Glutamatergic neuron (in vitro differentiated cells): Measurements from ENCODE around the gene SERINC4. TPM values are rescaled to one million over a fixed set of nuclear protein-coding genes. Genes with fewer than 3 reads are reported as not detected.

Experiments used
- DNase-seq: peaks from one replicate; pipeline ENCODE4 v3.0.0; 2022
- H3K27ac Mint-ChIP-seq: one replicate; pipeline ENCODE4 v1.8.0; 2020; ENCODE audit warnings: mild to moderate bottlenecking, mixed read lengths, inconsistent platforms; ENCODE audit not compliant: unreplicated experiment
- H3K27me3 Mint-ChIP-seq: one replicate; pipeline ENCODE4 v1.8.0; 2020; ENCODE audit warnings: mild to moderate bottlenecking, moderate library complexity, mixed read lengths, inconsistent platforms; ENCODE audit not compliant: unreplicated experiment
- H3K36me3 Mint-ChIP-seq: one replicate; pipeline ENCODE4 v1.8.0; 2020; ENCODE audit warnings: mild to moderate bottlenecking, mixed read lengths, inconsistent platforms; ENCODE audit not compliant: unreplicated experiment
- H3K4me1 Mint-ChIP-seq: one replicate; pipeline ENCODE4 v1.8.0; 2020; ENCODE audit warnings: mild to moderate bottlenecking, low read depth, mixed read lengths, inconsistent platforms; ENCODE audit not compliant: unreplicated experiment
- H3K4me3 Mint-ChIP-seq: one replicate; pipeline ENCODE4 v1.8.0; 2020; ENCODE audit warnings: mild to moderate bottlenecking, mixed read lengths, inconsistent platforms; ENCODE audit not compliant: unreplicated experiment
- H3K9me3 Mint-ChIP-seq: one replicate; pipeline ENCODE4 v1.8.0; 2020; ENCODE audit warnings: mild to moderate bottlenecking, moderate library complexity, mixed read lengths, inconsistent platforms; ENCODE audit not compliant: unreplicated experiment
- CTCF ChIP-seq: fragments of 200-600 bp; sonication (generic); IDR thresholded peaks from one replicate; pipeline ENCODE4 v1.5.0; 2021; ENCODE audit not compliant: partially characterized antibody, unreplicated experiment
- total RNA-seq: library from RNA; stranded (reverse); fragmentation: NEBNext Ultra II Directional; extraction: Animal tissue kit (Norgen Biotek cat#: 25700); gene quantifications from one replicate; pipeline ENCODE4 v1.2.1, GENCODE V29; 2021; ENCODE audit not compliant: unreplicated experiment

SERINC4 gene
- total RNA-seq, 1 donor from 2014 or later = not detected

- no peaks in the 10 kb centered on the region for H3K27me3 Mint-ChIP-seq
- H3K4me1 Mint-ChIP-seq = no peaks in the 10 kb centered on the region
- TF ChIP-seq CTCF = no peak
- H3K36me3 Mint-ChIP-seq = no peaks in the 10 kb centered on the region
- DNase-seq = no peak
- no peak overlapping the region for H3K27ac Mint-ChIP-seq
- H3K9me3 Mint-ChIP-seq = peaks cover 4% of the 10 kb centered on the region
- no peak overlapping the region for H3K4me3 Mint-ChIP-seq
Measured at GRCh38 chr15:43771816-43772215, 28.2 kb downstream of the SERINC4 start.

- no peak overlapping the region for H3K27ac Mint-ChIP-seq
- H3K4me3 Mint-ChIP-seq = no peak overlapping the region
- peak; percentile 71 for TF ChIP-seq CTCF
- H3K36me3 Mint-ChIP-seq = no peaks in the 10 kb centered on the region
- H3K9me3 Mint-ChIP-seq = peaks cover under 1% of the 10 kb centered on the region
- DNase-seq = peak; percentile 74
- H3K27me3 Mint-ChIP-seq = peaks cover 2% of the 10 kb centered on the region
- no peaks in the 10 kb centered on the region for H3K4me1 Mint-ChIP-seq
Measured at GRCh38 chr15:43769584-43770228, 30.3 kb downstream of the SERINC4 start.

GRCh38 chr15:43763819-43764446 lies 36.1 kb downstream of the SERINC4 start:
- Mint-ChIP-seq H3K27me3 (peaks cover 2% of the 10 kb centered on the region), H3K4me1 (no peaks in the 10 kb centered on the region), H3K4me3 (no peak overlapping the region), H3K36me3 (no peaks in the 10 kb centered on the region), H3K27ac (no peak overlapping the region), H3K9me3 (no peaks in the 10 kb centered on the region)
- DNase-seq = no peak
- no peak for TF ChIP-seq CTCF

- Mint-ChIP-seq H3K36me3 (no peaks in the 10 kb centered on the region), H3K9me3 (no peaks in the 10 kb centered on the region), H3K27me3 (peaks cover 2% of the 10 kb centered on the region), H3K27ac (no peak overlapping the region), H3K4me1 (no peaks in the 10 kb centered on the region), H3K4me3 (no peak overlapping the region)
- no peak for TF ChIP-seq CTCF
- no peak for DNase-seq
Measured at GRCh38 chr15:43762824-43763223, 37.2 kb downstream of the SERINC4 start.

DNA sequence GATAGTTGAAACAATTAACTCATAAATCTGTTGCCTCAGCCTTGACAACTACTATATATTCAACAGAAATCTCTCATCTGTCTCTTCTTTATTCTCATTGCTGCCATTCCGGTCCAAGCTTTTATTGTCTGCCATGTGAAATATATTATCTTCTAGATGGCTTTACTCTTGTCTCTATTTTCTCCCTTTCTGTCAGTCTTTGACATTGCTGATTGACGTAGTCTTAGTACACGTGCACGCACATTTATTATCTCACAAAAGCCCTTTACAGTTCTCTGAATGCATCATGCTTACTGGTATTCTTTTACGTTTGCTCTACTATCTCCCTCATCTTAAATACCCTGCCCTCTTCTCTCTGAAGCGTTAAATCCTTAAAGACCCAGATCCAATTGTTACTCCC lies 48.1 kb downstream of the SERINC4 start:
- Mint-ChIP-seq H3K36me3 (no peaks in the 10 kb centered on the region), H3K27ac (no peak overlapping the region), H3K9me3 (peaks cover 2% of the 10 kb centered on the region), H3K4me3 (no peak overlapping the region), H3K27me3 (peaks cover 2% of the 10 kb centered on the region), H3K4me1 (peaks cover 11% of the 10 kb centered on the region)
- no peak for DNase-seq
- TF ChIP-seq CTCF = no peak
